ENCODE measurements around the gene RUFY1. TPM values are rescaled to one million over a fixed set of nuclear protein-coding genes. Genes with fewer than 3 reads are reported as not detected.
"Not testable (repeated sequence)": the region's sequence is repeated elsewhere in the genome, so short reads cannot be mapped to it uniquely, and the experiment has no call there.

The RUFY1 gene
- total RNA-seq, 1 donor from 2014 or later, result 71.2 TPM

GRCh38 chr5:179505636-179506261 lies 44.6 kb upstream of the RUFY1 start:
- no peak overlapping the region for H3K4me3 Mint-ChIP-seq (ENCODE audit: low read depth)
- H3K27me3 Mint-ChIP-seq, result peaks cover 3% of the 10 kb centered on the region
- H3K9me3 Mint-ChIP-seq (ENCODE audit: low read depth), result no peaks in the 10 kb centered on the region
- H3K4me1 Mint-ChIP-seq (ENCODE audit: low read depth), result peaks cover 10% of the 10 kb centered on the region
- H3K27ac Mint-ChIP-seq, result no peak overlapping the region
- H3K36me3 Mint-ChIP-seq (ENCODE audit: insufficient read depth), result no peaks in the 10 kb centered on the region
- DNase-seq (ENCODE audit: low spot score, unreplicated experiment), result no peak
- no peak for TF ChIP-seq CTCF (IDR thresholded peaks at IDR 0.05; ENCODE audit: unreplicated experiment)

GRCh38 chr5:179509239-179509638 lies 41.1 kb upstream of the RUFY1 start:
- DNase-seq (ENCODE audit: low spot score, unreplicated experiment), result no peak
- H3K4me1 Mint-ChIP-seq (ENCODE audit: low read depth), result peaks cover 9% of the 10 kb centered on the region
- H3K9me3 Mint-ChIP-seq (ENCODE audit: low read depth), result no peaks in the 10 kb centered on the region
- H3K27me3 Mint-ChIP-seq, result peaks cover 7% of the 10 kb centered on the region
- H3K36me3 Mint-ChIP-seq (ENCODE audit: insufficient read depth), result no peaks in the 10 kb centered on the region
- no peak for TF ChIP-seq CTCF (IDR thresholded peaks at IDR 0.05; ENCODE audit: unreplicated experiment)
- H3K4me3 Mint-ChIP-seq (ENCODE audit: low read depth), result no peak overlapping the region
- H3K27ac Mint-ChIP-seq, result no peak overlapping the region

GRCh38 chr5:179509845-179510244 lies 40.5 kb upstream of the RUFY1 start:
- Mint-ChIP-seq H3K4me1 (ENCODE audit: low read depth) (peaks cover 5% of the 10 kb centered on the region), H3K4me3 (ENCODE audit: low read depth) (no peak overlapping the region), H3K36me3 (ENCODE audit: insufficient read depth) (no peaks in the 10 kb centered on the region), H3K27ac (no peak overlapping the region), H3K9me3 (ENCODE audit: low read depth) (no peaks in the 10 kb centered on the region), H3K27me3 (peaks cover 7% of the 10 kb centered on the region)
- no peak for TF ChIP-seq CTCF (IDR thresholded peaks at IDR 0.05; ENCODE audit: unreplicated experiment)
- DNase-seq (ENCODE audit: low spot score, unreplicated experiment), result no peak

- peaks cover 12% of the 10 kb centered on the region for H3K27me3 Mint-ChIP-seq
- H3K27ac Mint-ChIP-seq, result no peak overlapping the region
- peaks cover 8% of the 10 kb centered on the region for H3K4me1 Mint-ChIP-seq (ENCODE audit: low read depth)
- no peaks in the 10 kb centered on the region for H3K36me3 Mint-ChIP-seq (ENCODE audit: insufficient read depth)
- no peak for TF ChIP-seq CTCF (IDR thresholded peaks at IDR 0.05; ENCODE audit: unreplicated experiment)
- H3K4me3 Mint-ChIP-seq (ENCODE audit: low read depth), result no peak overlapping the region
- DNase-seq (ENCODE audit: low spot score, unreplicated experiment), result no peak
- H3K9me3 Mint-ChIP-seq (ENCODE audit: low read depth), result no peaks in the 10 kb centered on the region
Measured at GRCh38 chr5:179512452-179513000, 37.8 kb upstream of the RUFY1 start.

GRCh38 chr5:179515501-179515900 lies 34.9 kb upstream of the RUFY1 start:
- not testable (repeated sequence) for H3K36me3 Mint-ChIP-seq (ENCODE audit: insufficient read depth); H3K4me3 Mint-ChIP-seq (ENCODE audit: low read depth); DNase-seq (ENCODE audit: low spot score, unreplicated experiment); H3K27ac Mint-ChIP-seq; H3K27me3 Mint-ChIP-seq; H3K9me3 Mint-ChIP-seq (ENCODE audit: low read depth); H3K4me1 Mint-ChIP-seq (ENCODE audit: low read depth)

- Mint-ChIP-seq H3K27me3 (peaks cover 9% of the 10 kb centered on the region), H3K4me3 (ENCODE audit: low read depth) (no peak overlapping the region), H3K27ac (no peak overlapping the region), H3K36me3 (ENCODE audit: insufficient read depth) (no peaks in the 10 kb centered on the region), H3K4me1 (ENCODE audit: low read depth) (peaks cover 8% of the 10 kb centered on the region), H3K9me3 (ENCODE audit: low read depth) (no peaks in the 10 kb centered on the region)
- TF ChIP-seq CTCF (IDR thresholded peaks at IDR 0.05; ENCODE audit: unreplicated experiment), result no peak
- no peak for DNase-seq (ENCODE audit: low spot score, unreplicated experiment)
Measured at GRCh38 chr5:179516221-179516620, 34.1 kb upstream of the RUFY1 start.

GRCh38 chr5:179517746-179518145 lies 32.6 kb upstream of the RUFY1 start:
- not testable (repeated sequence) for H3K27ac Mint-ChIP-seq; H3K27me3 Mint-ChIP-seq; H3K4me3 Mint-ChIP-seq (ENCODE audit: low read depth); H3K9me3 Mint-ChIP-seq (ENCODE audit: low read depth); H3K36me3 Mint-ChIP-seq (ENCODE audit: insufficient read depth); DNase-seq (ENCODE audit: low spot score, unreplicated experiment); H3K4me1 Mint-ChIP-seq (ENCODE audit: low read depth)

GRCh38 chr5:179518369-179518768 lies 32.0 kb upstream of the RUFY1 start:
- H3K9me3 Mint-ChIP-seq (ENCODE audit: low read depth); H3K27ac Mint-ChIP-seq; H3K27me3 Mint-ChIP-seq; DNase-seq (ENCODE audit: low spot score, unreplicated experiment); H3K4me1 Mint-ChIP-seq (ENCODE audit: low read depth); H3K4me3 Mint-ChIP-seq (ENCODE audit: low read depth); H3K36me3 Mint-ChIP-seq (ENCODE audit: insufficient read depth): not testable (repeated sequence)
